Glomerular visceral epithelial cell (primary cell): ENCODE data around the gene TTC38.

ENCODE experiments used
- DNase-seq: peaks from one replicate; pipeline ENCODE4 v3.0.0-alpha.2; 2016; ENCODE audit errors: extremely low spot score

The TTC38 gene

DNA sequence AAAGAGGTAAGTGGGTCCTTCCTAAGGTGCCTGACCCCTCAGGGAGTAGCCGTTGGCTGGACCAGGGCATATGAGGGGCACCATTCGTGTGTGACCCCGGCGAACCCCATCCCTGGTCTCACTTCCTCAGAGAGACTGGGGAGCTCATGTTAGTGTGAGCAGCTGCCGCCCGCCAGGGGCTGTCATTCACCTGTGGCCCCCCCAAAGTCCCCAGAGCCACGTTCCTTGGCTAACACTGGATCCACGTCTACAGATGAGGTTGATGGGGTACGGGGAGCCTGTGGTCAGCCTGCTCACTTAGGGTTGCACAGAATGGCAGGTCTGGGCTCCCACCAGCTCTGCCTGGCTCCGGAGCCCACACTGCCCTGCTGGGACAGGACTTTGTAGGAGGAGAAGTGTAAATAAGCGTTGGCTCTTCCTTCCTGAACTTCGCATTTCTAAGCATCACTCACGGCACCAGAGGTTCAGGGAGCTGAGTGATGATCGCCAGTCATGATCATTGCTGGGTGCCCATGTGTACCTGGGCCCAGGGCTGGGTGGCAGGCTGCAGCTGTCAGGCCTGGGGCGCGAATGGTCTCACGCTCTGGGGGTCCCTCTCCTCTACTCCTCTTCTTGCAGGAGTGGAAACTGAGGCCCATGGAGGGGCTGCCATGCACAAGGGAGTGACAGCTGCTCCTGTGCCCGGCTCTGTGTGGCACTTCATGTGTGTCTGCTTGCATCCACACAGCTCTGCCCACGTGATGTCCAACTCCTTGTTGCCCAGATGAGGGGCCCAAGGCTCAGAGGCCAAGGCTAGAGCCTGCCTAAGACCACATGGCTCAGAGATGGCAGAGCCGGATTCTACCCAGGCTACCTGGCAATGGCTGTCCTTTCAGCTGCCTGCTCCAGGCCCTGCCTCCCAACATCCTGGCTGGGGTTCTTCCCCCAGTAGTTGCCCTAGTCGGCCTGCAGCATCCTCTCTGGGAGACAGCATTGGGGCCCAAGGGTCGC lies 11.1 kb downstream of the TTC38 start:
- DNase-seq = no peak

DNA sequence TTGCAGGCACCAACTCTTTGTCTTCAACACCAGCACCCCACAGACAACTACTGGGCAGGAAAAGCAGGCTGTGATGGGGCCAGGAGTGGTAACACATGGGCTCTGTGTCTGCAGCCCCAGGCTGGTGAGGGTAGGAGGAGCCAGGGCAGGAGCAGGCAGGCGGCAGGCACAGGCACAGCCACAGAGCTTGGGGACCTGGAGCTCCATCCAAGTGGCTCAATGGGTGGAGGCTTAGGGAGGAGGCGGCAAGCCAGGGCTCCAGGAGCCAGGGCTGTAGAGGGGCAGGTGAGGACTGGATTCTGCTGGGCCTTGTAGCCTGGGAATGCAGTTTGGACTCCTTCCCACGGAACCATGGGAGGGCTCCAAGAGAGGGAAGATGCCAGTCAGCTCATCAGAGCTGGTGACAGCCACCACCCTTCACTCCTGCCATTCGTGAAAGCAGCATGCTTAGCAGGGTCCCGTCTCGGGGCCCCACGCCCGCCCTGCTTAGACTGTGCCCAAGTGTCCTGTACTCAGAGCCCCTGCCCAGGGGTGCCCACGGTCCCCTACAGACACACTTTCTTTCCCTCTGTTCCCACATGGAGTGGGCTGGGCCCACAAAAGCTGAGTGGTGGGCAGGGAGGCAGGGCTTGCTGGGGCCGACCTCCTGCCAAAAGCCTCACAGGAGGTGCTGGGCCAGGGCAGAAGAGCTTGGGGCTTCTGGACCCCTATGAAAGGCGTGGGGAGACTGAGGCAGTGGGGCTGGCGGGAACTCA lies 12.4 kb downstream of the TTC38 start:
- DNase-seq = no peak

DNA sequence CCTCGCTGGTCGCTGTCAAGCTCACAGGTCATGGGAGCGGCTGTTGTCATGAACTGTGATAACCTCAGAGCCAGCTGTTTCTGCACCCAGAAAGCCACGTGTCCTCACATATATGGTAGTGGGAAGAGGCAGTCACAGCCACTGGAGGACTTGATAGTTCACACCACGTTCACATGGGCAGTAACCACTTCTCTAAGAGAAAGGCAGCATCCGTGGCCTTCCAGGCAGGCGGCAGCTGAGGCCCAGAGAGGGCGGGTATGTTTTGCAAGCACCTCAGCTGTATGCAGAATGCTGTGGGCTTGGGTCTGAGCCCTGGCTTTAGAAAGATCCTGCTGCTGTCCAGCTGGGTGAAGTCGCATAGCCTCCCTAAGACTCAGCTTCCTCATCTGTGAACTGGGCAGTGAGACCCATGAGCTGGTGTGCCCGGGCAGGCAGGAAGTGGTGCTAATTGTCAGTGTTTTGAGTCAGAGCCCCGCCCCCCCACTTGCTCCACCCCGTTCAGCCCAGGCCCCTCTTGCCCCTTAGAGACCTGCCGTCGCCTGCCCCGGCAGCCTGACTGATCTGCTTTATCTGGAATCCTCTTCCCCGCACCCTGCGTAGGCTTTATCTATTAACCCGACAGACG lies 13.3 kb downstream of the TTC38 start:
- DNase-seq = no peak

DNA sequence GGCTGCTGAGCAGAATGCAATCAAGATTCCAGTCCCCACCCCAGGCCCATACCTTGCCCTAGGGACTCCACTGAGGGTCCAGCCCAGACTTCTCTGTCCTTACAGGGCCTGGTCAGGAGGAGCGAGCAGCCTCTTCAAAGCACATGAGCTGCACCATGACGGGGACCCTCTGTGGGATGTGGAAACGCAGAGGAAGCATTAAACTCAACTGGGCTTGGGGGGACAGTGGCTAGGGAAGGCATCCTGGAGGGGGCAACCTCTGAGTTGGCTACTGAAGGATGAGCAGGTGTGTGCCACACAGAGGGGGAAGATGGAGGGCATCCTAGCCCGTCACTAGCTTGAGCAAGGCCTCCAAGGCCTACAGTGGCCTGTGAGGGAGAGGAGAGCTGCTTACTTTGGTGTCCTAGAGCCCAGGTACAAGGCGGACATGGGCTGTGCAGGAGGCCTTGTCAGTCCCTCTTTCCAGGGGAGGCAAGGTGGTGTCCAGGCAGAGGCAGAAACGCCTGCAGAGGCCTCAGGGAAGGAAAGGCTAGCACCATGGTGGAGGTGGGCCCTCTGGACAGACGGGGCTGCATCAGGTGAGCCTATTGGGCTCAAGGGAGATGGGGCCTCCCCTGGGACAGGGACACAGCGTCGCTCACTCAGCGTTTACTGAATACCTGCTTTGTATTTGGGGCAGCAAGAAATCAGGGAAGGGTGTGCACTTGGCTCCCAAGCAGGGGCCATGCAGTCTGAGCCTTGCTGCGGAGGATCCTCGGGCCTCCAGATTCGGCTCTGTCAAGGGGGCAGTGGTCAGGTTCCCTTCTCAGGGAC lies 14.3 kb downstream of the TTC38 start:
- no peak for DNase-seq

DNA sequence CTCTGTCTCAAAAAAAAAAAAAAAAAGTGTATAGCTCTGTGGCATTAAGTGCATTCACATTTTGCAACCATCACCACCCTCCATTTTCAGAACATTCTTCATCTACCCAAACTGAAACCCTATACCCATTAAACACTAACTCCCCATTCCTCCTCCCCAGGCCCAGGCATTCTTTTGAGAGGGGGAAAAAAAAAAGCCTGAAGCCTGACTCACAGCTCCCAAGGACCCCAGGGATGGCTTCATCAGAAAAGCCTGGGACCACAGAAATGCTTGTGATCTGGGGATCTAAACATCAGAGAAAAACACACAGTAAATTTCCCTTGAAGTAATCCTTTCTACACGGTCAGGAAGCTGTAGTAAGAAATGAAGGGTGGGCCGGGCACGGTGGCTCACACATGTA lies 18.2 kb downstream of the TTC38 start:
- no peak for DNase-seq

DNA sequence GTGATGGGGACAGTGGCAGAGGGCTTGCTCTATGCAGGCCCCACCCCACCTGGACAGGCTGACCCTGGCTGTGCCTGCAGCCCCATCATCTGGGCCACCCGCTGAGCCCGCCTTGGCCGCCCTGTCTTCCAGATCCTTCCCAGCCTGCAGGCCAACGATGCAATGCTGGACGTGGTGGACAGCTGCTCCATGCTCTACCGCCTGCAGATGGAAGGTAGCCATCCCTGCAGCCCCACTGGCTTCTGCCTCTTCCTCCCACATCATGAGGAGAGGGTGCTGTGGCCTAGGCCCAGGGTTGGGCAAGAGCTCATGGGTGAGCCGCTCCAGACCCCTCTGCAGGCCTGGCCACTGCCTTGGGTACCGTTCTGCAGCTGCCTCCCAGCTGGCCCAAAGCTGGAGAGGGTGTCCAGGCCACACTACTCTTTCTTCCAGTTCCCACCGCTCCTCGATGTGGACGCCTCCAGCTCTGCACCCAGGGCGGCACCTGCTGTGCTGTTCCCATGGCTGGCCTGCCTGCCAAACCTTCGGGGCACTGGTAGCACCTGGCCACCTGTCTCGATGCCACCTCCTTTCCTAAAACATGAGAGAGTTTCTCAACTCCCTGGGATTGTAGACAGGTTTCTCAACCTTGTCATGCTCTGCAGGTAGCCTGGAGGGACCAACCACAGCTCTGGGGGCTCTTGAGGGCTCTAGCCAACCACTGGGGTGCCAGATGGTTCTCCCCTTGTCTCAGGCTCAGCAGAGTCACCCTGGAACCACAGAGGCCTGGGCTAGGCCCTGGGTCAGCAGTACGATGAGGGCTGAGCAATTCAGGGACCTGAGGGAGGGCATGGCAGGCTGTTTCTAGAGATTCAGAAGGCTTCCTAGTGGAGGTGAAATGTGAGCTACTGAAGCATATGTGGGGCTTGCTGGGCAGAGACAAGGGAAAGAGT lies 19.4 kb downstream of the TTC38 start:
- no peak for DNase-seq

DNA sequence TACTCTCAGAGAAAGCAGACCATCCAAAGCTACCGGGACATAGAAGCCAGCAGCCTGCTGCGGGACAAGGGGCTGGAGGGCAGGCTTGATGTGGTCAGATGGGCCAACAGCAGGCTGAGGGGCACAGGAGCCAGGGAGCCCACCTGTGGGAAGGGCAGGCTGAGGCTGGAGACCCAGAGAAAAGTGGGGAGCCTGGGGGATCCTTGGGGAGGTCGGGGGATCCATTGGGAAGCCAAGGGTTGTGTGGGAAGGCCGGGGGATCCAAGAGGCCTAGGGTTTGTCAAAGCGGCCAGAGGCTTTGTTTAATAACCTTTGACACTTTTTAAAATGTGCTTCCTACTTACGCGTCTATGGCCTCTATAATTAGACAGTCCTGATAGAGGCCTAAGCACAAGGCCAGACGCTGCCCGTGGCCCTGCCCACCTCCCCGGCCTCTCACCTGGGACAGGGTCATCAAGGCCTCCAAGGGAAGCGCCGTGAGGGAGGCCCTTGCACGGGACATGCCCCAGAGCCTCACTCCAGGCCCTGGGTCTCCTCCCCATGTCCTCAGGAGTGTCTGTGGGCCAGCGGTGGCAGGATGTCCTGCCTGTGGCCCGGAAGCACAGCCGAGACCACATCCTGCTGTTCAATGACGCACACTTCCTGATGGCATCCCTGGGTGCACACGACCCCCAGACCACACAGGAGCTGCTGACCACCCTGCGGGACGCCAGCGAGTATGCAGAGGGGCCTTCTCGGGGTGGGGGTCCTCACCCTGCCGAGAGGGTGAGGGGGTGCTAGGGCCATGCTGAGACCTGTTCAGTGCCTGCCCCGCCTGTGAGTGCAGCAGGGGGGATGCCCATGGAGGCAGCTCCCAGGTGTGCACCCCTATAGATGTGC lies 20.3 kb downstream of the TTC38 start:
- DNase-seq = no peak

DNA sequence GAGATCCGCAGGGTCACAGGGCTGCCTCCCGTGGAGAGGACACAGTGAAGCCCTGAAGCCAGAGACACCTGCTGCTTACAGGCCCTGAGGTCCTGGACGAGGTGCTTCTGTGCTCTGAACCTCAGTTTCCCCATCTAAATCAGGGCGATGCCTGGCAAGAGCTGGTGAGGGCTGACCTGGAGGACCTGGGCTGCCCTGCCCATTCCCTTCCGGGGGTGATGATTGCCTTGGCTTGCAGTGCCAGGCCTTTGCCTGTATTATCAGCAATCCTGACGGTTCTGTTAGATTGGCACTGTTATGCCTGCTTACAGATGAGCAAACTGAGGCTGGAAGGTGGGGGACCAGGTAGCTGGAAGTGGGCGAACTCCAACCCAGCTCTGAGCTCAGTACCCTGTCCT lies 21.0 kb downstream of the TTC38 start:
- DNase-seq = no peak

DNA sequence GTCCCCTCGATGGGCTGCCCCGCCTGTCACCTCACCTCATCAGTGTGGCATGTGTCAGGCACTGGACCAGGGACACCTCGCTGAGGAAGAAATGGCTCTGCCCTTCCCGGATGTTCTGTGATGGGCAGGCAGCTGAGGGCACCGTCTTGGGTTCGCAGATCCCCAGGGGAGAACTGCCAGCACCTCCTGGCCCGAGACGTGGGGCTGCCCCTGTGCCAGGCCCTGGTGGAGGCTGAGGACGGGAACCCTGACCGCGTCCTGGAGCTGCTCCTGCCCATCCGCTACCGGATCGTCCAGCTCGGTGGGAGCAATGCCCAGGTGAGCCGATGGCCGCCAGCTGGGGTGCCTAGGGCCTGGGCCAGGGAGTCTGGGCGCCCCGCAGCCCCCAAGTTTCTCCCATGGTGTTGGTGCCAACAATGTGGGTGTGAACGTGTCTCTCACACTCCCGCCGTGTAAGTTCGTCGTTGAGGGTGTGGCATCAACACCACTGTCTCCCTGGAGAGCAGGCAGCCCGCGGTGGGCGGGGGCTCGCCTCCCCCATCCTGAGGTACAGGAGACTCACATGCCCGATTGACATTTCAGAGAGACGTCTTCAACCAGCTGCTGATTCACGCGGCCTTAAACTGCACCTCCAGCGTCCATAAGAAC lies 21.6 kb downstream of the TTC38 start:
- no peak for DNase-seq

DNA sequence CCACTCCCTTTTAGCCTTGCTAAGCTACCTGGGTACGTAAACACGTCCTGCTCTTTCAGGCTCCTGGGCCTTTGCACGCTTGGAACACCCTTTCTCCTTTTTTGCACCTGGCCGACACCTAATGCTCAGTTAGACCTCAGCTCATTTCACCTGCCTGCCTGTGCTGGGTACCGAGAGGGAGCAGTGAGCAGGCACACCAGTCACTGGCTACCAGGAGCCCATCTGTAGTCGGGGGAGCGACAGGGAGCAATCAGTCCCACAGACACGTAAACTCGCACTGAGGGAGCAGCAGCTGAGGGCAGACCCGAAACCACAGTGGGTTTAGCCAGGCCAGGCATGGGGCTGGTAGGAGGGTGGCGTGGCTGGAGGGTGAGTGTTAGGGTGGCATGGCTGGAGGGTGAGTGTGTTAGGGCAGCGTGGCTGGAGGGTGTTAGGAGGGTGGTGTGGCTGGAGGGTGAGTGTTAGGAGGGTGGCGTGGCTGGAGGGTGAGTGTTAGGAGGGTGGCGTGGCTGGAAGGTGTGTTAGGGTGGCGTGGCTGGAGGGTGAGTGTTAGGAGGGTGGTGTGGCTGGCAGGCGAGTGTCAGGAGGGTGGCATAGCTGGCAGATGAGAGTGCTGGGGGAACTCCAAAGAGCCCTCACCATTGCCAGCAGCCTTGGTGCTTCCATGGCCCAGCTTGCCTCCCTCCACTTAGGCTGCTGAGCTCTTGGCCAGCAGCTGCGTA lies 22.5 kb downstream of the TTC38 start:
- DNase-seq = no peak

DNA sequence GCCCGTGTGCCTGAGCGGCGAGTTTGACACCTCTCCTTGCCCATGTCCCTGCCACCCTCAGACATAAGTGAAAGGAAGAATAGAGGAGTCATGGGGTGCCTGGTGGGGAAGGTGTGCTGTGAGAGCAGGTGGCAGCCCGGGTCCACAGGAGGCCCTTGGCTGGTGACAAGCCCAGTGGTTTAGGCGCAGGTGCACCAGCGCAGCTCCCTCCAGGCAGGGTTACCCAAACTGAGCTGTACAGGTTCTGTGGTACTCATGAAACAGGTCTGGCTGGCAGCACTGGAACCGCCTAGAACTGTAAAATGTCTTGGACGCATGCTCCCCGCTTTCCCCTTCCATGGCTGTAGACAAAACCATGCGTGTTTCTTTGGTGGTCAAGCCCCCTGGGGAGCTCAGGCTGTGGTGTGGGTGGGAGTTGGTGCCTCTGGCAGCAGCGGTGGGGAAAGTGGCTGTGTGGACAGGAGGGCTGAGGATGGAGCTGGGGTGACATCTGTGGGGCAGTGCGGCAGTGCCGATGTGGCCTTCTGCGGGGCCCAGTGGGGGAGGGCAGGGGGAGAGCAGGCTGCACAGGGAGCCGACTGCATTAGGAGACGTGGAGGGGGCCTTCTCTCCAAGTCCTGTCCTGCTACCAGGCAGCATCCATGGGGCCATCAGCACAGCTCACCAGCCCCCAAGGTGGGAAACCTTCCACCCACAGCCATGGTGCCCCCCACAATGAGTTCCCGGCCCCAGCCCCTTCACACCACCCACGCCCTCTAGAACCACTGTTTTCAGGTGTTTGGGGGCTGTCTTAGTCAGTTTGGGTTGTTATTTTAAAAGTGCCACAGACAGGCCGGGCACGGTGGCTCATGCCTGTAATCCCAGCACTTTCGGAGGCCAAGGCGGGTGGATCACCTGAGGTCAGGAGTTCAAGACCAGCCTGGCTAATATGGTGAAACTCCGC lies 23.3 kb downstream of the TTC38 start:
- no peak for DNase-seq

DNA sequence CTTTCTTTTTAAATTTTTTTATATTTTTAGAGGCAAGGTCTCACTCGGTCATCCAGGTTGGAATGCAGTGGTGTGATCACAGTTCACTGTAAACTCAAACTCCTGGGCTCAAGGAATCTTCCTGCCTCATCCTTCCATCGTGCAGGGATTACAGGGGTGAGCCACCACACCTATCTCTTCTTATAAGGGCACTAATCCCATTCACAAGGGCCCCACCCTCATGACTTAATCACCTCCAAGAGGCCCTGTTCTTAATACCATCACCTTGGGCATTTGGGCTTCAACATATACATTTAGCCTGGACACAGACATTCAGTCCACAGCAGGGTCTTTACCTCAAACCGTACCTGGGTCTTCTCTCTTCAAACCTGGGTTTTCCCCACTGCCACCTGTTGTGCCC lies 24.4 kb downstream of the TTC38 start:
- no peak for DNase-seq

DNA sequence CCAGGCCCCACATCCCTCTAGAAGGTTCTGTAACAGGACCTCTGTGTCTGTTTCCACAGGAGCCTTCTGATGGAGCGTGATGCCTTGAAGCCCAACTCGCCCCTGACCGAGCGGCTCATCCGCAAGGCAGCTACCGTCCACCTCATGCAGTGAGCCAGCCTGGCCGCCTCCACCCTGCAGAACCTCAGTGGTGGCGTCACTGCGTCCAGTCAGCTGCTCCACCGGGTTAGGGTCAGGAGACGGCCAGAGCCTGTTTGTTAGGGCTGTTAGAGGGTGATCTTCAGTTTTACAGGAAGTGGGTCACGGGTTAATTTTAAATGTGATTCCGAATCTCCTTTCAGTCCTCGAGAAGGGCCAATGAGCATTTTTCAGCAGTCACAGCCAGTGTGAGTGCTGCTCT lies 24.9 kb downstream of the TTC38 start:
- no peak for DNase-seq

DNA sequence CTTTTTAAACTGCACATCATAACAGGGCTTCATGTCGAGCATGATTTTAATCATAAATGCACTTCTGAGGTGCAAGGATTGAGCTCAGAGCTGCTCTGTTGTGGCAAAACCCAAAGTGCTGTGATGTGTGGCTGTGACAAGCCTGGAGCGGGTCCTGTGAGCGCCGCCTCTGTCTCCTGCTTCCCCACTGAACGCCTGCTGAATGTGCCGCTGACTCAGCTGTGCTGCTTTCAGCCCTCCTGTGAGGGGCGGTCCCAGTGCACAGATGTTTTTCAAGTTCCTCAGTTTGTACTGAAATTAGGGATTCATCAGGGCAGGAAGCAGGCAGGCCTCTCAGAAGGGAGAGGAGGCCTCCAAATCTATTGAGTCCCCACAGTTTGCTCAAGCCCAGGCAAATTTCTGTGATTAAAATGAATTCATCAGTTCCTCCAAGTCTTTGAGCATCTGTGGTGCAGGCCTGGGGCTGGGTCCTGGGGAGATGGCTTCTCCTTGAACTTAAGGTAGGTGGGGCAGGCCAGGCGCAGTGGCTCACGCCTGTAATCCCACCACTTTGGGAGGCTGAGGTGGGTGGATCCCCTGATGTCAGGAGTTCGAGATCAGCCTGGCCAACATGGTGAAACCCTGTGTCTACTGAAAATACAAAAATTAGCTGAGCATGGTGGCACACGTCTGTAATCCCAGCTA lies 25.9 kb downstream of the TTC38 start:
- no peak for DNase-seq

DNA sequence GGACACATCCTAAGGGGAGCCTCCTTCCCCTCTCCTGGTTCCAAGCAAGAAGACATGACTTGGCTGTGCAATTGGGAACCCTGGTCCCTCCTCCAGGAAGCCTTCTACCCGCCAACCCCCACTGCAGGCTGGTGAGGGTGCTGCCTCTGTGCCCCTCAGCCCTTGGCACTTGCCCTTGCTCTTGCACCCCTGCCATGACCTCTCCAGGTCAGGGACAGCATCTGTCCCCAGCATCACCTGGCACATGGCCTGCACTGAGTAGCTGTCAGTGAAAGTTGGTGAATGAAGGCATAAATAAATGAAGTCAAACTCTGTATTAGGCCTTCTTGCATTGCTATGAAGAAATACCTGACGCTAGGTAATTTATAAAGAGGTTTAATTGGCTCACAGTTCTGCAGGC lies 27.0 kb downstream of the TTC38 start:
- no peak for DNase-seq

DNA sequence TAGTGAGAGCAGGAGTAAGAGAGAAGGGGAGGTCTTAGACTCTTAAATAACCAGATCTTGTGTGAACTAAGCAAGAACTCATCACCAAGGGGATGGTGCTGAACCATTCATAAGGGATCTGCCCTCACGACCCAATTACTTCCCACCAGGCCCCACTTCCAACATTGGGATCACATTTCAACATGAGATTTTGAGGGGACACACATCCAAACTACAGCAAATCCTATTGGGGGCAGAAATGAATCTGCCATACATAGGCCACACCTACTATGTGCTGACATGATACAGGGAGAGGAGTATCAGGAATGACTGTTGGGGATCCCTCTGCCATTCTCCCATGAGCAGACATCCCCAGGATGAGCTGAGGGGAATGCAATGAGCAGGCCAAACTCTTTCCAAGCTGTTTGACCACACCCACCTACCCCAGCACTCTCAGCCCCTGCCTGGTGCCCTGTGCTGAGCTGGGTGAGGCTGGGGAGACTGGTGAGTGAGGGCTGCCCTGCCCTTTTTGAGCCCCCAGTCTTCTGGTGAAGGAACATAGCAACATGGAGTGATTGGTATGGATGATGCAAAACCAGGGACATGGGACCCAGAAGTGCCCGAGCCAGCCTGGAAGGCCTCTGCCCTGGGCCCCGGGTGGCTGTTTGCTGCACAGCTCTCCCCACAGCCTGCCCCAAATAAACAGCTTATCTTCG lies 27.6 kb downstream of the TTC38 start:
- DNase-seq = no peak
